H1 (cell line): ENCODE measurements around the gene TLE3.

ENCODE experiments used
- BACH1 ChIP-seq: IDR thresholded peaks from 2 replicates; pipeline ENCODE4 v1.6.1; 2012; ENCODE audit warnings: low read length, improper control_type of control experiment
- POLR2A ChIP-seq, 2 experiments: IDR thresholded peaks; 1 replicate in 1 of 2; 2 replicates in 1 of 2; pipeline ENCODE4 v1.6.1; 2011; ENCODE audit warnings: low read depth in 2 of 2, low read length in 2 of 2, mild to moderate bottlenecking in 2 of 2; ENCODE audit errors: control extremely low read depth in 1 of 2
- RAD21 ChIP-seq, 2 experiments: IDR thresholded peaks in 1 of 2; conservative IDR thresholded peaks in 1 of 2; 2 replicates each; pipeline ENCODE4 v1.6.1; 2011; ENCODE audit warnings: low read depth in 2 of 2, low read length in 2 of 2, improper control_type of control experiment in 1 of 2, inconsistent platforms in 1 of 2, mild to moderate bottlenecking in 1 of 2, moderate library complexity in 1 of 2

DNA sequence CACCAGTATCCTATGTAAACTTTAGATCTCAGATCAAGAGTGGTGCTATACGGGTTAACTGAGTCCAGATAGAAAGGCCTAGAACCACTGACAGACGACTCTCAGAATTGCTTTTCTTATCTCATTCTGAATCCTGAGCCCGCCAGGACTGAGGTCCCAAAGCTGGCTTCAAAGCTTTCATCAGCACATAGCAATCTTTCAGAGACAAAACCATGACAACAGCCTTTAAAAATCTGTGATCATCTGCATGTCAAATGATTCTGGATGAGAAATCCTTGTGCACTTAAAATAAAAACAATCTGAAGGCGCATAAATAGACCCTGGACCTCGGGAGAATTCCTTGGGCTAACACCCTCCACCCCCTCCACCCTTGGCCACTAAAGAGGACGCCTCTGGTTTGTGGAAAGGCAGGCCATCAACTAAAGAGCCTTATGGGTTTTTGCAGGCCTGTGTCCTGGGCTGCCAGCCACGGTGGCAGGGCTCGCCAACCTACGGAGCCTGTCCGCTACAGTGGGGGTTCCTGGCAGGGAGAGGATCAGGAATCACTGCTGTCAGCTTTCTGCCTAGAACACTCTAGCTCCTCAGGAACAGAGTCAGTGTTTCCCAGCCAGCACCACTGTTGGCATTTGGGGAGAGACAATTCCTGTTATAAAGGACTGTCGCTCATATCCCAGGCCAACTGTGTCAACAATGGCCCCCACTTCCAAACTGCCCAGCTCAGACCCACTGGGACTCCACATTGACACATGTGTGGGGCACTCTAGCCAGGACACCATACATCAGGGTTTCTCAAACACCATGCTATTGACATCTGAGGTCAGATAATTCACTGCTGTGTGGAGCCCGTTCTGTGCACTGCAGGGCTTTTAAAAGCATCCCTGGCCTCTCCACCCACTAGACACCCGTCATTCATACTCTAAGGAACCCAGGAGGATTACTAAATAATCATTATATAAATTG is 20.2 kb downstream of the TLE3 start:
- no peak for TF ChIP-seq RAD21 (IDR thresholded peaks at IDR 0.05 in 1 of 2, conservative IDR thresholded peaks at IDR 0.05 in 1 of 2; ENCODE audit: low read depth in 2 of 2, low read length in 2 of 2)
- no peak for TF ChIP-seq BACH1
- TF ChIP-seq POLR2A (IDR thresholded peaks at IDR 0.05; ENCODE audit: control extremely low read depth in 1 of 2, low read depth in 2 of 2, low read length in 2 of 2): no peak
